ENCODE measurements around the gene SEZ6L. TPM values are rescaled to one million over a fixed set of nuclear protein-coding genes. Genes with fewer than 3 reads are reported as not detected.

SEZ6L gene
- total RNA-seq, 1 donor from 2014 or later, result 2.3 TPM

DNA sequence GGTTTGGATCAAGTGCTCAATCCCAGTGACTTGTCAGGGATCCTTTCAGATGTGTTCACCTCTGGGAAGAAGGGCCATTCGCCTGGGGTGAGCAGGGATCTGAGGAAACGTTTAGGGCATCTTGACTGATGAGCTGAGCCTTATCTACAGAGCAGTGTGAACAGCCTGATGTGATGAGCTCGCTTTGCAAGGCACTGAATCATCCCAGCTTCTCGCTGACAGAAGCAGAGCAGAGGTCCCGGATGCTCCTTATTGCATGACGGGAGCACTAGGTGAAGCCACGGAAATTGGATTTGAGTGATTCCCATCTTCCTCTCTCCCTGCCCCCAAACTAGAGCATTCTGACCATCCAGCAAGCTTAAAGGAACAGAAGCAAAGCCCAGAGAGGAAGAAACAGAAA is 46.5 kb downstream of the SEZ6L start:
- Histone ChIP-seq H3K9me3 (ENCODE audit: insufficient read depth, low read depth, low read length) (peaks cover 3% of the 10 kb centered on the region), H3K79me2 (ENCODE audit: insufficient read depth, low read length) (no peaks in the 10 kb centered on the region), H4K20me1 (ENCODE audit: insufficient read depth, low read length) (no peaks in the 10 kb centered on the region), H3K36me3 (ENCODE audit: insufficient read depth, low read length) (no peaks in the 10 kb centered on the region), H3K4me2 (ENCODE audit: low read length) (no peak overlapping the region), H3K9ac (ENCODE audit: low read length) (no peak overlapping the region), H3K4me3 (ENCODE audit: insufficient read depth, low read depth, low read length) (no peak overlapping the region), H3K4me1 (ENCODE audit: insufficient read depth, low read length) (no peaks in the 10 kb centered on the region), H3K27me3 (ENCODE audit: insufficient read depth, low read length) (no peaks in the 10 kb centered on the region), H3K27ac (ENCODE audit: low read depth, low read length) (no peak overlapping the region), H2AFZ (ENCODE audit: low read depth, low read length) (no peak overlapping the region)
- Mint-ChIP-seq H3K27ac (ENCODE audit: unreplicated experiment) (no peak overlapping the region), H3K9me3 (ENCODE audit: unreplicated experiment) (no peaks in the 10 kb centered on the region), H3K4me1 (ENCODE audit: low read depth, unreplicated experiment) (no peaks in the 10 kb centered on the region), H3K36me3 (ENCODE audit: low read depth, unreplicated experiment) (no peaks in the 10 kb centered on the region), H3K27me3 (ENCODE audit: low read depth, unreplicated experiment) (peaks cover 21% of the 10 kb centered on the region), H3K4me3 (ENCODE audit: unreplicated experiment) (no peak overlapping the region)
- DNase-seq (ENCODE audit: low read depth), result no peak
- TF ChIP-seq, protein P1, sequence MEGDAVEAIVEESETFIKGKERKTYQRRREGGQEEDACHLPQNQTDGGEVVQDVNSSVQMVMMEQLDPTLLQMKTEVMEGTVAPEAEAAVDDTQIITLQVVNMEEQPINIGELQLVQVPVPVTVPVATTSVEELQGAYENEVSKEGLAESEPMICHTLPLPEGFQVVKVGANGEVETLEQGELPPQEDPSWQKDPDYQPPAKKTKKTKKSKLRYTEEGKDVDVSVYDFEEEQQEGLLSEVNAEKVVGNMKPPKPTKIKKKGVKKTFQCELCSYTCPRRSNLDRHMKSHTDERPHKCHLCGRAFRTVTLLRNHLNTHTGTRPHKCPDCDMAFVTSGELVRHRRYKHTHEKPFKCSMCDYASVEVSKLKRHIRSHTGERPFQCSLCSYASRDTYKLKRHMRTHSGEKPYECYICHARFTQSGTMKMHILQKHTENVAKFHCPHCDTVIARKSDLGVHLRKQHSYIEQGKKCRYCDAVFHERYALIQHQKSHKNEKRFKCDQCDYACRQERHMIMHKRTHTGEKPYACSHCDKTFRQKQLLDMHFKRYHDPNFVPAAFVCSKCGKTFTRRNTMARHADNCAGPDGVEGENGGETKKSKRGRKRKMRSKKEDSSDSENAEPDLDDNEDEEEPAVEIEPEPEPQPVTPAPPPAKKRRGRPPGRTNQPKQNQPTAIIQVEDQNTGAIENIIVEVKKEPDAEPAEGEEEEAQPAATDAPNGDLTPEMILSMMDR (IDR thresholded peaks at IDR 0.05; ENCODE audit: insufficient read depth, low read depth, low read length), result no peak
- TF ChIP-seq EZH2 (IDR thresholded peaks at IDR 0.05; ENCODE audit: insufficient read depth, low read length), result no peak
- no peak for FAIRE-seq

DNA sequence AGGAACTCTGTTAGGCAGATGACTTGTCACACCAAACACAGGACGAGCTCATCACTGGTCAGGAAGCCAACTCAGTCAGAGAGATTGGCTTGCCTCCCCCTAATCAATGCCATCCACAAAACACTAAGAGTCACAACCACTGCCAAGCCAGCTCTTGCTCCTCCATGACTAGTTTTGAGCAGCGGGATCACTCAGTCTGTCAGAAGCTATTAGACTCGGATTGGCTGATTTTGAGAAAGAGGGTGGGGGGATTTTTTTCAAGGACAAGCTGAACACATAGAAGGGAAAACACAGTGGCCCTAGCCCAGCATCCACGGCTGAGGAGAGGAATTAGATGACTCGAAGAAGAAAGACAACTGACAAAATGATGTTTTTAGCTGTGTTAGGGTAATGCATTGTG is 55.9 kb downstream of the SEZ6L start:
- Histone ChIP-seq H3K27me3 (ENCODE audit: insufficient read depth, low read length) (peaks cover 3% of the 10 kb centered on the region), H3K4me1 (ENCODE audit: insufficient read depth, low read length) (no peaks in the 10 kb centered on the region), H3K79me2 (ENCODE audit: insufficient read depth, low read length) (no peaks in the 10 kb centered on the region), H3K36me3 (ENCODE audit: insufficient read depth, low read length) (no peaks in the 10 kb centered on the region), H3K4me2 (ENCODE audit: low read length) (no peak overlapping the region), H2AFZ (ENCODE audit: low read depth, low read length) (no peak overlapping the region), H3K9me3 (ENCODE audit: insufficient read depth, low read depth, low read length) (no peaks in the 10 kb centered on the region), H3K9ac (ENCODE audit: low read length) (no peak overlapping the region), H4K20me1 (ENCODE audit: insufficient read depth, low read length) (no peaks in the 10 kb centered on the region), H3K4me3 (ENCODE audit: insufficient read depth, low read depth, low read length) (no peak overlapping the region), H3K27ac (ENCODE audit: low read depth, low read length) (no peak overlapping the region)
- H3K27me3 Mint-ChIP-seq (ENCODE audit: low read depth, unreplicated experiment), result peaks cover 38% of the 10 kb centered on the region
- FAIRE-seq (no peak), DNase-seq (ENCODE audit: low read depth) (no peak)
- H3K36me3 Mint-ChIP-seq (ENCODE audit: low read depth, unreplicated experiment), result no peaks in the 10 kb centered on the region
- TF ChIP-seq, protein P1 (IDR thresholded peaks at IDR 0.05; ENCODE audit: insufficient read depth, low read depth, low read length), result no peak
- no peak for TF ChIP-seq EZH2 (IDR thresholded peaks at IDR 0.05; ENCODE audit: insufficient read depth, low read length)
- peaks cover 8% of the 10 kb centered on the region for H3K9me3 Mint-ChIP-seq (ENCODE audit: unreplicated experiment)
- H3K4me3 Mint-ChIP-seq (ENCODE audit: unreplicated experiment), result no peak overlapping the region
- H3K27ac Mint-ChIP-seq (ENCODE audit: unreplicated experiment), result no peak overlapping the region
- H3K4me1 Mint-ChIP-seq (ENCODE audit: low read depth, unreplicated experiment), result no peaks in the 10 kb centered on the region

DNA sequence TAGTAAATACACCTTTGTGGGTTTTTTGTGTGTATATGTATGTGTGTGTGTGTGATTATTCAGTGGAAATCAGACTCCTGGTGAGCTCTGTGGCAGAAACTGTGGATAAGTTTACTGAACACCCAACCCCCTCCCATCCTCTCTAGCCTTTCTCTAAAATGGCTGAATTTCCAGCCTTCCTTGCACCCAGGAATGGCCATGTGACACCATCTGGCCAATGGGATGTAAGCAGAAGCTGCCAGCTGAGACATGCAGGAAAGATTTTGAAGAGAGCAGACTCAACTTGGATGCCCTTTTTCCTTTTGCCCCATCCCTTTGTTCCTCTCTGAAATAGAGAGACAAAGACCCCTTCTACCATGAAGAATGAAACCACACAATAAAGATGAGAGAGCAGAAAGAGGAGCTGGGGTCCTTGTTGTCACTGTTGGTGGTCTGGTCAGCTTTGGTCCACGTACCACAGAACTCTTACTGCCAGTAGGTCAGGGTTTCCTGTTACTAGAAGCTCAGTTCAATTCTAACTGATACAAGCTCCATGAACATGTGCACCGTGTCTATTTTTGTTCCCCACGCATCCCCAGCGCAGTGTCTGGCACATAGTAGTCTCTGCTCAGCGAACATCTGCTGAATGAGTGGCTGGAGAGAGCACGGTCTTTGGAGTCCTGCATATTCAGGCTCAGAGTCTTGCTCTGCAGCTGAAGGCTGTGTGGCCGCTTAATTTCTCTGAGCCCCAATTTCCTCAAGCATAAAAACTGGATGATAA is 57.5 kb downstream of the SEZ6L start:
- Histone ChIP-seq H3K9ac (ENCODE audit: low read length) (no peak overlapping the region), H3K4me1 (ENCODE audit: insufficient read depth, low read length) (no peaks in the 10 kb centered on the region), H3K9me3 (ENCODE audit: insufficient read depth, low read depth, low read length) (no peaks in the 10 kb centered on the region), H3K4me3 (ENCODE audit: insufficient read depth, low read depth, low read length) (no peak overlapping the region), H3K36me3 (ENCODE audit: insufficient read depth, low read length) (no peaks in the 10 kb centered on the region), H3K4me2 (ENCODE audit: low read length) (no peak overlapping the region), H3K79me2 (ENCODE audit: insufficient read depth, low read length) (no peaks in the 10 kb centered on the region), H2AFZ (ENCODE audit: low read depth, low read length) (no peak overlapping the region), H4K20me1 (ENCODE audit: insufficient read depth, low read length) (no peaks in the 10 kb centered on the region), H3K27me3 (ENCODE audit: insufficient read depth, low read length) (peaks cover 3% of the 10 kb centered on the region), H3K27ac (ENCODE audit: low read depth, low read length) (no peak overlapping the region)
- Mint-ChIP-seq H3K4me3 (ENCODE audit: unreplicated experiment) (no peak overlapping the region), H3K27ac (ENCODE audit: unreplicated experiment) (no peak overlapping the region), H3K4me1 (ENCODE audit: low read depth, unreplicated experiment) (no peaks in the 10 kb centered on the region), H3K9me3 (ENCODE audit: unreplicated experiment) (peaks cover 10% of the 10 kb centered on the region), H3K27me3 (ENCODE audit: low read depth, unreplicated experiment) (peaks cover 42% of the 10 kb centered on the region), H3K36me3 (ENCODE audit: low read depth, unreplicated experiment) (no peaks in the 10 kb centered on the region)
- TF ChIP-seq EZH2 (IDR thresholded peaks at IDR 0.05; ENCODE audit: insufficient read depth, low read length), result no peak
- TF ChIP-seq, protein P1 (IDR thresholded peaks at IDR 0.05; ENCODE audit: insufficient read depth, low read depth, low read length), result no peak
- no peak for FAIRE-seq
- no peak for DNase-seq (ENCODE audit: low read depth)
